ENCODE measurements around the gene MTM1.

DNA sequence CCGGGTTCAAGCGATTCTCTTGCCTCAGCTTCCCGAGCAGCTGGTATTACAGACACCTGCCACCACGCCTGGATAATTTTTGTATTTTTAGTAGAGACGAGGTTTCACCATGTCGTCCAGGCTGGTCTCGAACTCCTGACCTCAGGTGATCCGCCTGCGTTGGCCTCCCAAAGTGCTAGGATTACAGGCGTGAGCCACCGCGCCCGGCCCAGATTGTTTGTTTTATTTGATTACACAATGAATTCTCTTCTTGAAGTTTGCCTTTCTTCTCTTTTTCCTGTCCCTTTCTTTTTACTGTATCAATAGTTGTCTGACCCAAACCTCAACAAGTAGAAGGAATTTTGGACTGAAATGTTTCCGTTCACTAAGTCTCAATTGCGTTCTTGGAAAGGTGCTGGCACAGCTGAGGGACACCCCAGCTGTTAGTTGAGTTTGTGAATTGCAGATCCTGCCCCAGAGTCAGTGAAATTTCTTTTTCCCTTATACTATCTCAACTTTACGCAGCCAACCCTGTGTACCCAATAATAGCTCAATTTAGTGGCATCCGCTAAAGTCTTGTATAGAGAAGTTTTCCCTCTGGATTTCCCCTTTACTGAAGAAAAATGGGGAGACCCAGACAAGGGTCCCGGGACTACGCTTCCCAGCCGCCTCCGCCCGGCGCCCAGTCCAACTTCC lies 639 bp upstream of the MTM1 start:
- TF ChIP-seq, protein P1, sequence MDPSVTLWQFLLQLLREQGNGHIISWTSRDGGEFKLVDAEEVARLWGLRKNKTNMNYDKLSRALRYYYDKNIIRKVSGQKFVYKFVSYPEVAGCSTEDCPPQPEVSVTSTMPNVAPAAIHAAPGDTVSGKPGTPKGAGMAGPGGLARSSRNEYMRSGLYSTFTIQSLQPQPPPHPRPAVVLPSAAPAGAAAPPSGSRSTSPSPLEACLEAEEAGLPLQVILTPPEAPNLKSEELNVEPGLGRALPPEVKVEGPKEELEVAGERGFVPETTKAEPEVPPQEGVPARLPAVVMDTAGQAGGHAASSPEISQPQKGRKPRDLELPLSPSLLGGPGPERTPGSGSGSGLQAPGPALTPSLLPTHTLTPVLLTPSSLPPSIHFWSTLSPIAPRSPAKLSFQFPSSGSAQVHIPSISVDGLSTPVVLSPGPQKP (CRISPR knock-in tag; IDR thresholded peaks at IDR 0.05), result no peak
- TF ChIP-seq, protein P2, sequence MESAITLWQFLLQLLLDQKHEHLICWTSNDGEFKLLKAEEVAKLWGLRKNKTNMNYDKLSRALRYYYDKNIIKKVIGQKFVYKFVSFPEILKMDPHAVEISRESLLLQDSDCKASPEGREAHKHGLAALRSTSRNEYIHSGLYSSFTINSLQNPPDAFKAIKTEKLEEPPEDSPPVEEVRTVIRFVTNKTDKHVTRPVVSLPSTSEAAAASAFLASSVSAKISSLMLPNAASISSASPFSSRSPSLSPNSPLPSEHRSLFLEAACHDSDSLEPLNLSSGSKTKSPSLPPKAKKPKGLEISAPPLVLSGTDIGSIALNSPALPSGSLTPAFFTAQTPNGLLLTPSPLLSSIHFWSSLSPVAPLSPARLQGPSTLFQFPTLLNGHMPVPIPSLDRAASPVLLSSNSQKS (CRISPR knock-in tag; IDR thresholded peaks at IDR 0.05), result no peak
